Measurements from ENCODE around the gene CUL4A.

DNA sequence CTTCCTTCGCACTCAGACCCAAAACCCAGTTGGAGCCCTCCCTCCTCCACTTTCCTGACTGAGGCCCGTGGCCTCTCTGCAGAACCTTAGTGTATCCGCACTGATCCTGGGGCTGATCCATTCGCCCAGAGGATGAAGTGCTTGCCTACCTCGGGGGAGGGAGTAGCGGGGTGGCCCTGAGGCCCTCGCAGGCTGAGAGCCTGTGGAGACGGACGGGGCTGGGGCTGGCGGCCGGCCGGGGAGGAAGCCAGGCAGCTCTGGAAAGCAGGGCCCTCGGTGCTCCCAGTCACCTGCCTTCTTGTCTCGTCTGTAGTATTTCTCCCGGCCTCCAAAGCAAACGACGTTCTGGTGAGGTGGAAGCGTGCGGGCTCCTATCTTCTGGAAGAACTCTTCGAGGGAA lies 49.7 kb upstream of the CUL4A start:
- TF ChIP-seq, protein P1, sequence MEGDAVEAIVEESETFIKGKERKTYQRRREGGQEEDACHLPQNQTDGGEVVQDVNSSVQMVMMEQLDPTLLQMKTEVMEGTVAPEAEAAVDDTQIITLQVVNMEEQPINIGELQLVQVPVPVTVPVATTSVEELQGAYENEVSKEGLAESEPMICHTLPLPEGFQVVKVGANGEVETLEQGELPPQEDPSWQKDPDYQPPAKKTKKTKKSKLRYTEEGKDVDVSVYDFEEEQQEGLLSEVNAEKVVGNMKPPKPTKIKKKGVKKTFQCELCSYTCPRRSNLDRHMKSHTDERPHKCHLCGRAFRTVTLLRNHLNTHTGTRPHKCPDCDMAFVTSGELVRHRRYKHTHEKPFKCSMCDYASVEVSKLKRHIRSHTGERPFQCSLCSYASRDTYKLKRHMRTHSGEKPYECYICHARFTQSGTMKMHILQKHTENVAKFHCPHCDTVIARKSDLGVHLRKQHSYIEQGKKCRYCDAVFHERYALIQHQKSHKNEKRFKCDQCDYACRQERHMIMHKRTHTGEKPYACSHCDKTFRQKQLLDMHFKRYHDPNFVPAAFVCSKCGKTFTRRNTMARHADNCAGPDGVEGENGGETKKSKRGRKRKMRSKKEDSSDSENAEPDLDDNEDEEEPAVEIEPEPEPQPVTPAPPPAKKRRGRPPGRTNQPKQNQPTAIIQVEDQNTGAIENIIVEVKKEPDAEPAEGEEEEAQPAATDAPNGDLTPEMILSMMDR (IDR thresholded peaks at IDR 0.05; ENCODE audit: low read depth, low read length): no peak
- no peak for TF ChIP-seq EZH2phosphoT487 (IDR thresholded peaks at IDR 0.05; ENCODE audit: low read depth)

All from OCI-LY3 (cell line).